NCI-H146 (cell line): Measurements from ENCODE around the gene ZEB2.

Experiments used
- DNase-seq: peaks from one replicate; lab custom pipeline; 2025; lab: John Stamatoyannopoulos, UW

ZEB2 gene

DNA sequence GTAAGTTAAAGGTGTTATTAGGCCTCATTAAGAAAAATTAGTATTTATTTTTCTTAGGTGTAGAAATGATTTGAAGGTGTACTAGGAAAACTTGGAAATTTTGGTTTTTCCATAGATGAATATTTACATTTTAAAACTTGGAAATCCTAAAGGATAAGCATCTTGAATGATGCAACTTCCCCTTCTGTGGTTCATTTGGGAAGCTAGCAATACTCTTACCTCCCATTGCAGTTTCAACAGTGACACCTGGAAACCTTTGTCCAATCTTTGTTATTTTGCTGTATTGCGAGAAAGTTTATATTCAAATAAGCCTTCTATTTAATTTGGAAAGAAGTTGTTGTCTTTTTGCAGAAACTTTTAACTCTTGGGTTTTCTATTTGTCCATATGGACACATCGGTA is 68.5 kb downstream of the ZEB2 start:
- DNase-seq = no peak

- no peak for DNase-seq
Measured at GRCh38 chr2:144449028-144449406, 70.9 kb downstream of the ZEB2 start.

DNA sequence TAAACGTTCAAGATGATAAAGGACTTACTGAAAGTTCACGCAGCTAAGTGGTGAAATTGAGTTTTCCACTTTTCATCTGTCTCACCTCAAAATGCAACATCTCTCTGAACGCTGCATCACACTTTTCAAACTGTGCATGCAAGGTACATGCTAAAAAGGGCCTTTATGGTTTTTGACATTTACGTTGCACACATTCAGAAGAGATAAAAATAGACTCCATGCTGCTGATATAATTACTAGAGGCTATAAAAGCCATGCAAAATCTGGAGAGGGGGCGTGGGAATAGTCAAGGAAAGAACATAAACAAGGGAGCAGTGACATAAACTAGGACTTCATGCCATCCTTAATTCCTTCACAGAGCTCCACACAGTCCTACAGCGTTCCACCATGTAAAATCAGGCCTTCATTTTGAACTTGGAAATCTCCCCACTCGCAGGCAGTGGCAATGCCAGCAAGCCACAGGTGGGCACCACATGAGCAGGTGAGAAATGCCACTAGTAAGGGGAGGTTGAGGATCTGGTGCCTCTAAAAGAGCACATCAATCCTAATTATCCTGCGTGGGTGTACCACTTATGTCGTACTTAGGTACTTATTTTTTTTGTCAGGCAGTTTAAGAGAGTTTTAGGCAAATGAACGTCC is 71.4 kb downstream of the ZEB2 start:
- no peak for DNase-seq

GRCh38 chr2:144447535-144447934 is 72.4 kb downstream of the ZEB2 start:
- DNase-seq = no peak

GRCh38 chr2:144446136-144446535 is 73.8 kb downstream of the ZEB2 start:
- no peak for DNase-seq

GRCh38 chr2:144445196-144445595 is 74.7 kb downstream of the ZEB2 start:
- DNase-seq = peak; percentile 78

DNA sequence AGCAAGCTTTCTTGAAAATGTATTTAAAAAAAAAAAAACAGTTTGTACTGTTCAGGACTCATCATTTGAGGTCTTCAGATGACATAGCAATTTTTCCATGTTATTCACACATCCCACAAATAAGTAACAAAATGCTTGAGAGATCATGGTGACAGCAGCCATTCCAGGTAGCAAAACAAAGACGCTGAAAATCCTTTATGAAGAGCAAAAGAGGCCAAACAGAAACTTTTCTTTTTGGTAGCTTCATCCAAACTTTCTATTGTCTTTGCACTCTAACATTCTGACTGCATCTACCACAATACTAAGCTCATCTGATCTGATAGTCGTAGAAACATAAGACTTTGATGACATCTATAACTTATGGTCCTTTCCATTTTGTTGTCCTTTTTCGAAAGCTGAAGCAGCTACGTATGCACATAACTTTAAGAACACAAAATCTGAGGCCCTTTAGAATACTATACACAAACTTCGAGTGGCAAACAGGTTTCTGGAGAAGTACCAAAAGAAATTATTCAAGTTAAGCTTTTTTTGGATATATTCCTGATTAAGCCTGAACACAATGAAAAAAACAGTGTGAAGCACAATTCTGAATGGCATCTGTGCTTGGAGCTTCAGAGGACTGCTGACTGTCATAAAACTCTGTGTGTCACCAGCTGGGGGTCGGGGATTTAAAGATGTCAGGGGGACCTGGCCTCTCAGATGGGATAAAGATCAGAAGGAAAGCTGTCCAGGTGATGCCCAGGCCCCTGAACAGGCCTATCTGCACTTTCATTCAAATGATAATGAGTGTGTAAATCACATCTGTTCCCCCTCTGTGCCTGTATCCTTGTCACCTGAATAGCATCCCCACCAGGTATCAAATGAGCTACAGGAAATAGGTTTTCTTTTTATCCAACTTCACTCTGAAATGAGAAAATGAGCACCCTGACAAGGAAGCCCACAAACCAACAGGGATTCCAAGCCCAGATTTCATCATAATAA is 75.8 kb downstream of the ZEB2 start:
- DNase-seq = peak; percentile 70

GRCh38 chr2:144441711-144442141 is 78.2 kb downstream of the ZEB2 start:
- no peak for DNase-seq

GRCh38 chr2:144439993-144440392 is 79.9 kb downstream of the ZEB2 start:
- no peak for DNase-seq

- DNase-seq = peak; percentile 52
Measured at GRCh38 chr2:144438801-144439631, 80.9 kb downstream of the ZEB2 start.

DNA sequence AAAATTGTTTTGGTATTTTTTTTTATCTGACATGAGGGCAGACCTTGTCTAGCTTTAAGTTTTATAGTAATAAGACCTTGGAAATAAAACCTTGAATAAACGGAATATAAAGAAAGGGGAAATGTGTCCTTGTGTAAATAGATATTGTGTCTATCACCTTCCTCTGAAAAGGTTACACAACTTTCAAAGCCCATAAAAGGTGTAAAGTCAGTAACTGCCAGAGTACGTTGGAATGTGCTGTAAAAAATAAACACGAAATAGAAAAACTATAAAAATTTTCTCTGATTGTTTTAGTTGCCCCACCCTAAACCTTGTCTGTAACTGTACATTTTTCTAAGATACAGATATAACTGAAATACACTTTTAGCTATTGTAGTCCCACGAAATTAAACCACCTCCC is 82.3 kb downstream of the ZEB2 start:
- no peak for DNase-seq

- DNase-seq = no peak
Measured at GRCh38 chr2:144434425-144435222, 85.3 kb downstream of the ZEB2 start.

DNA sequence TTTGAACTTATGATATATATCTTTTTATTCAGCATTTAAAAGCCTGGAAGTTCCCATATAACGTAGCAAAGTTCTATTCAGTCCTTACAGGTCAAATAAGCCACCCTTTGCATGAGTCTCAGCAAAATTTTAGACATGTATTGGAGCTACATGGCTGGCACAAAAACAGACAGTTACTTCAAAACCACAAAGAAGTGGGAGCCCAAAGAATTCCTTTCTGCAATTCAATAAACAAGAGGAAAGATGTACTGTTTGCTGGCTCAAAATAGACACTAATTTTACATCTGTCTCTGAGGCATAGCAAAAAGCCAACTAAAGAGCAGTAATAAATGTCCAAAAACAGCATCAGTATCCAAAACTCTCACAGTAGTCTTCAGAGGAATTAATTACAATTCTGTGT is 87.0 kb downstream of the ZEB2 start:
- no peak for DNase-seq

DNA sequence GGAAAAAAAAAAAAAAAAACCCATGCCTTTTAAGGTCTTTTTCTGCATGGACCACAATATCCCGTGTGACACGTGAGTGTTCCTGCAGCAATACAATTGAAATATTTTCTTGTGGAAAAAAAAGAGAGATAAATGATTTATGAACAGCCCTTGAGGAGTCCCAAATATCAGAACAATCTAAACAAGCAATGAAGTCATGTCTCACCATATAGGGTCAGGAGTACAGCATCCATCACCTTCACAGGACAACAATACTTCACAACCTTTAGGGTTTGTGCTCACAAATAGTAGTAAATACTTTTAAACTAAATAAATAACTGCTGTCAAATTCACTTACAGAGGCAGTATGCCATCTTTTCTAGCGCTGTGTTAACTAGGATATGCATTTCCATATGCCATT is 87.9 kb downstream of the ZEB2 start:
- DNase-seq = no peak

GRCh38 chr2:144431392-144431783 is 88.5 kb downstream of the ZEB2 start:
- DNase-seq = peak; percentile 82

- DNase-seq = no peak
Measured at GRCh38 chr2:144430722-144431391, 89.1 kb downstream of the ZEB2 start.

GRCh38 chr2:144429396-144430112 is 90.4 kb downstream of the ZEB2 start:
- no peak for DNase-seq

DNA sequence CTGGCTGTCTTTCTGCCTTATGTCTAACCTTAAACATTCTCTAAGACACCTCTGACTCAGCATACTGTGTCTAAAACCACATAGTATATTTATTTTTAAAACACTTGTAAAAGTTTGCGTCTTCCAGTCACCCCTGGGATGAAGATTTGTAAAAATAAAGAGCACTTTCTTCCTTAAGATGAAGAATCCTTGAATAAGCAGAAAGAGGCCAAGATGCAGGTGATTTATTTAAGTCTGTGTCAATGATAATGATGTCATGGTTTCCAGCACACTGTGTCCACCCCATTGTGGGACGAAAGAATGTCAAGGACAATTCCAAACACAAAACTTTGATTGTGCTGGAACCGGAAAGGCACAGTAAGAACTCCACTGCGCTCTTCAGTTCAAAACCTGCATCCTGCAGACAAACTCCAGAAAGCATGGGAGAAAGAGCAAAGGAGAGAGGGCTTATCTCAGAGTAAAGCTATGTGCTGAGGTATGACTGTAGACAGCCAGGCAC is 92.9 kb downstream of the ZEB2 start:
- DNase-seq = no peak

GRCh38 chr2:144426355-144426754 is 93.6 kb downstream of the ZEB2 start:
- no peak for DNase-seq

DNA sequence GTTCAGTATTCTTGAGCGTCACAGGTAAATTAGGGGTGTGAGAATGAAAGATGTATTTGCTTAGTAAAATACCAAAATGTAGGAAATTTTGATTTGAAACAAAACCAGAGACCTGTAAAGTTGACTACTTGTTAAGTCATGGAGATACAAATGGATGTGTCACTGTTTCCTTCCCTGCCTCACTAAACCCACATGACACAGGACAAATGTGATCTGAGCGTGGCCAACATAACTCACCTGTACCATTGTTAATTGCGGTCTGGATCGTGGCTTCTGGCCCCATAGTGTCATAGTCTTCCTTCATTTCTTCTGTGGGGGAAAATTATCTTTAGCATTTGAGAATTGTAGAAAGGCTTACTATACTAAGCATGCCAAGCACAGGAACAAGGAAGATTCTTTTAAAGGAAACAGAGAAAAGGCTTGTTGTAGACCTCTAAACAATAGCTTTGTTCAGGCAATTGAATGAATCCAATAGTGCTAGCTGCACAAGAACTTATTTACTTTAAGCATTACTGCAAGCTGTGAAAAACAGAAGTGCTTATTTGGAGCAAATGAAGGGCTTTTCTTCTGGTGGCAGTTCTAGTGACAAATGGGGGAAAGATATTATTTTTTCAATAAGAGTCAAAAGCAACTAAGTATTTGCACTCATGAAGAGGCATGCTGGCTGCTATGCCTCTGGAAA is 95.2 kb downstream of the ZEB2 start:
- no peak for DNase-seq
